ENCODE results near the gene ABHD8.
"Not testable (repeated sequence)": the region's sequence is repeated elsewhere in the genome, so short reads cannot be mapped to it uniquely, and the experiment has no call there.

ABHD8 gene

DNA sequence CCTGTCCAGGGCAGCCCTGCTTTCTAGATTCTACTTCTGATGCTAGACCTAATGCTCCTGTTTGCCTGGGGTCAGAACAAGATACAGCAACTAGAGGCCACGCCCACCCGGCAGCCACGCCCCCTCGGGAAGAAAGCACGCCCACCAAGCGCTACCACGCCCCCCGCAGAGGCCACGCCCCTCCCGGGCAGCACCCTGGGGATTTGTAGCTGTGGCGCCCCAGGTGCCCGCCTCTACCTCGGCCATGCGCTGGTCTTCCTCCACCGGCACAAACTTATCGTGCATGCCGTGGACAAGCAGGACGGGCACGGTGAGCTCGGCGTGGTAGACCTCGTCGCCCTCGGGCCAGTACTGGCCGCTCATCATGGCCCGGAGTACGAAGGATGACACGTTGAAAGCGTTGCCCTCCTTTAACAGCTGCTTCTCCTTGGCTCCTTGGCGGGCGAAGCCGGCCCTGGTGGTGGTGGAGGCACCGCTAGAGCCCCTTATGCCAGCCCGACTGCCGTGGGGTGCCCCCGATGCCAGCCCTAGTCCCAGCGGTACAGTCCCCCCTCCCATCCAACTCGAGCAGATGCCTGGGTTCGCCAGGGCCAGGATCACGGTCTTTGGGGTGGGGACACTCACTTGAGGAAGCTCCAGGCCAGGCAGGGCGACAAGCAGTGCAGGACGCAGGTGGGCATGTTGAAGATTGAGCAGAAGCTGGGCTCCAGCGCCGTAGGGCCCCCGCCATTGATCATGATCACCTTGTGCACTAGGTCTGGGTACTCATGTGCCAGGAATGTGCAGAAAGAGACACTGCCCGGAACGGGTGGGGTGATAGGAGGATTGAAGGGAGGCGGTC, 9.0 kb downstream of the ABHD8 start:
- no peak for DNase-seq

- no peak for DNase-seq
These were observed 9.6 kb downstream of the ABHD8 start for GRCh38 chr19:17293605-17294004.

DNA sequence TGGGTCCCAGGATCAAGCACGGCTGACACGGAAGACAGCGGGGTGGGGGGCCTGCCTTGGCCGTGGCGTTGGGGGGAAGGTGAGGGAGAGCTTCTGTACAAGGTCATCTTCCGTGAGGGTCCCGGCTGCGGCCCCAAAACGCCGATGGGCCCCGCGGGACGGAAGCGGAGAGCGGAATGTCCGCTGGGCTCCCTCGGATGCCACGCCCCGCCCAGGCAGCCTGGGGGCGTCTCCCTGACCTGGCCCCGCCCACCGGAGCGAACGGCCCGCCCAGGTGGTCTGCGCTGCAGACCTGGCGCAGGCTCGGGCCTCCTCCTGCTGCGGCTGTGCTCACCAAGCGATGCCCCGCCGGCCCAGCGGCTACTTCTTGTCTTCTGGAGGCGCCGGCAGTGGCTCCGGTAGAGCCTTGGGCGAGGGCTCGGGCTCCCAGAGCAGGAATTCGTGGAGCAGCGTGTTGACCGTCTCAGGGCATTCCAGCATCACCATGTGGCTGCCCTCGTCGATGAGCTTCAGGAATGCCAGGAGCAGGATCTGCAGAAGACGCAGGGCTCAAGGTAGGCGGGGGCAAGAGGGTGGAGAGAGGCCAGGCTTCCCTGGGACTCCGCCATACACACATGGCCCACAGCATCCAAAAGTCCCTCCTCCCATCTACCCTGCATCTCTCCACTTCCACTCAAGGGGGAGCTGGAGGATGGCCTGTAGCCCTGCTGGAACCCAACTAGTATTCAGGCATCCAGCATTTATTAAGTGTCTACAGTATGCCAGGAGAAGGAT, 10.7 kb downstream of the ABHD8 start:
- DNase-seq: no peak

DNA sequence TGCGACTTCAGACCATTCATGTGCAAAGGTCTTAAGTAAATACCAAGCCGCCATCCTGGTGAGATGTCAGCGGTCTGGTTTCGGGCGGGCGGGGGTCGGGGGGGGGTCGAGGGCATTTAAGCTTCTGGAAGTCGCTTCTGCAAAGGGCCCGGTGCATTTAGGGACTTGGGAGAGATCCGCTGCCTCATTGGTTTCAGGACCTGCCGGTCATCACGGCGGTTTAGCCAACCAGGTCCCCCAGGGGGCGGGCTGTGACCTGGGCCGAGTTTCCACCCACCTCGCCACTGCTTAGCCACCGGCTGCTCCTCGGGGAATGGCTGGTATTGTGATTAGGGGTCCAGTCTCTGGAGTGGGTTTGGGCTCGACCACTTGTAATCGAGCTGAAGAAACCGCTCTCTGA, 13.7 kb downstream of the ABHD8 start:
- no peak for DNase-seq

DNA sequence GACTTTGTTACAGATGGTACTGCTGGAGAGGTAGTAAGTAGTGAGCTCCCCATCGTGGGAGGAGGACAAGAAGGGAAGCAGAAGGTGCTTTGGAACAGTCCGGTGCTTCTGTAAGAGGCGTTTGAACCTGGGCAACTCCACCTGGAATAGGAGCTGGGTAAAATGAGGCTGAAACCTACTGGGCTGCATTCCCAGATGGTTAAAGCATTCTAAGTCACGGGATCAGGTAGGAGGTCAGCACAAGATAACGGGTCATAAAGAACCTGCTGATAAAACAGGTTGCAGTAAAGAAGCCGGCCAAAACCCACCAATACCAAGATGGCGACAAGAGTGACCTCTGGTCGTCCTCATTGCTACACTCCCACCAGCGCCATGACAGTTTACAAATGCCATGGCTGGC, 16.5 kb downstream of the ABHD8 start:
- no peak for DNase-seq

GRCh38 chr19:17286263-17286662, 17.0 kb downstream of the ABHD8 start:
- DNase-seq: no peak

DNA sequence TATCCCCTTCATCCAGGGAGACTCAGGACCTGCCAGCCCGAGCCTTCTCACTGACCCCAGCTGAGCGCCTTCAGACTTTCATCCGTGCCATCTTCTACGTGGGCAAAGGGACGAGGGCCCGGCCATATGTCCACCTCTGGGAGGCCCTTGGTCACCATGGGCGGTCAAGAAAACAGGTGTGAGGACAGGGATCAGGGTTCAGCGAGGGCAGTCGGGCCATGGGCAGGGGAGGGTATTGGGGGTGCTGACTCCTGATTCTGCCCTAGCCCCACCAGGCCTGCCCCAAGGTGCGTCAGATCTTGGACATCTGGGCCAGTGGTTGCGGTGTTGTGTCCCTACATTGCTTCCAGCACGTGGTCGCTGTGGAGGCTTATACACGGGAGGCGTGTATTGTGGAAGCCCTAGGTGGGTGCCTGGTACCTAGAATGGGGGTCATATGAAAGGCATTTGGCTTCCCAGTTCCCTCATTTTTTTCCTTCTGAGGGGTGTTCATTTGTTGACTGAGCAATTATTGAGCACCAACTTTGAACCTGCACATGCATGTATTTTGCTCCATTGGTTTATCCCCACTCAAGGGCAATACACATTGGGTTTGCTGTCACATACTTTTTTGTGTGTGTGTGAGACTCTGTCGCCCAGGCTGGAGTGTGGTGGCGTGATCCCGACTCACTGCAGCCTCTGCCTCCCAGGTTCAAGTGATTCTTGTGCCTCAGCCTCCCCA, 17.6 kb downstream of the ABHD8 start:
- DNase-seq: no peak

DNA sequence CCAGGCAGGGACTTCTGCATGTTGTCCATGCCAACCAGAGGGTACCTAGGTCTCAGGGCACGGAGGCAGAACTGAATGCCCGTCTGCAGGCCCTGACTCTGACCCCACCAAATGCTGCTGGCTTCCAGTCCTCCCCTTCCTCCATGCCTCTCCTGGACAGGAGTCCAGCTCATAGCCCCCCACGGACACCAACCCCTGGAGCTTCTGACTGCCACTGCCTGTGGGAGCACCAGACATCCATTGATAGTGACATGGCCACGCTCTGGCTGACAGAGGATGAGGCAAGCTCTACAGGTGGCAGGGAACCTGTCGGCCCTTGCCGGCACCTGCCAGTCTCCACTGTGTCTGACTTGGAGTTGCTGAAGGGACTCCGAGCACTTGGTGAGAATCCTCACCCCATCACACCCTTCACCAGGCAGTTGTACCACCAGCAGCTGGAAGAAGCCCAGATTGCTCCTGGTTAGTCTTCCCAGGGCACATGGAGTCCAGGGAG, 19.7 kb downstream of the ABHD8 start:
- no peak for DNase-seq

DNA sequence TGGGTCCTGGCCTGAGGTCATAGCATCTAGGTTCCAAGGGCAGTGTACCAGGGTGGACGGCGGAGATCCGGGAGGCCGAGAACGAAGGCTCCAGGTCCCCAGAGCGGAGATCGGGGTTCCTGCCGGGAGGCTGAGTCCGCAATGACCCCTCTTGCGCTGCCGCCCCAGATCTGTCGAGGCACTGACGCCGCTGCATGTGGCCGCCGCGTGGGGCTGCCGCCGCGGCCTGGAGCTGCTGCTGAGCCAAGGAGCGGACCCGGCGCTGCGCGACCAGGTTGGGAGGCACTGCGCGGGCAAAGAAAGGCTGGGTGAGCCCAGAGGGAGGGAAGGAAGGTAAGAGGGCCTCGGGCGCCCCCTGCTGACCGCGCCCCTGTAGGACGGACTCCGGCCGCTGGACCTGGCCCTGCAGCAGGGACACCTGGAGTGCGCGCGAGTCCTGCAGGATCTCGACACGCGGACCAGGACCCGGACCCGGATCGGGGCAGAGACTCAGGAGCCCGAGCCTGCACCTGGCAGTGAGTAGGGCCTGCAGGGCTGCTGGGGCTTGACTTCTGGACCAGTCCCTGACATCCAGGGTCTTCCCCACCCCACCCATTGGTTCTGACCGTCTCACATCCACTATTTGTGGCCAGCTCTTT, 20.6 kb downstream of the ABHD8 start:
- peak; percentile 43 for DNase-seq

DNA sequence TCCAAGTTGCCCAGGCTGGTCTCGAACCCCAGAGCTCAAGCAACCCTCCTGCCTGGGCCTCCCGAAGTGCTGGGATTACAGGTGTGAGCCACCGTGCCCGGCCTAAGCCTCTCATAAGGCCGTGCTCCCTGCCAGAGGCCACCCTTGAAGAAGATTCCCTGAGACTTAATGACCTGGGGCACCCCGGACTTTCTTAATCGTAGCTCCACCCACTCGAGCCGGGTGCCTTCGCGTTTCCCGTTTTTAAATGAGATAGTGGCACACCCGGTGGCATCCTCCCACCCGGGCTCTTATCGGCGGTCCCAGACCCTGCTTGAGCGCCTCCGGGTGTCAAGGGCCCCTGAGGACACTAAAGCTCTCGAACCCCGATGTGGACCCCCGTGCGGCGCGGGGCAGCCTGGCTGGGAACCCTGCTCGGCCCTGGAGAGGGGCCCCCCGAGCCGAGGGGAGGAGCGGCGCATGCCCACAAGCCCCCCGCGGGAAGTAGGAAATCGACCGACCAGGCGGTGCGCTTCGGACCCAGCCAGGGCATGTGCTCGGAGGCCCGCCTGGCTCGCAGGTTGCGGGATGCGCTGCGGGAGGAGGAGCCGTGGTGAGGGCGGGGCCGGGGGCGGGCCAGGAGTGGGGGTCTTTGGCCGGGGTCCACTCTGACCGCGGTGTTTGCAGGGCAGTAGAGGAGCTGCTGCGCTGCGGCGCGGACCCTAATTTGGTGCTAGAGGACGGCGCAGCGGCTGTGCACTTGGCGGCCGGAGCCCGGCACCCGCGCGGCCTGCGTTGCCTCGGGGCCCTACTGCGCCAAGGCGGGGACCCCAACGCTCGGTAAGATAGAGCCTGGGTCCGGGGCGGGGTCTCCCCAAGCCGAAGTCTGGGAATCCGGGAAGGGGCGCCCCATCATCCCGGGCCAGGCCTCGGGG, 21.6 kb downstream of the ABHD8 start, which contains the start of gene ANKLE1:
ANKLE1 (plus strand) TSS at position 511 of the 914 bp plus-strand sequence; CDS start at position 531, 20 bp downstream.
- no peak for DNase-seq

GRCh38 chr19:17279436-17279835, 23.8 kb downstream of the ABHD8 start:
- no peak for DNase-seq

DNA sequence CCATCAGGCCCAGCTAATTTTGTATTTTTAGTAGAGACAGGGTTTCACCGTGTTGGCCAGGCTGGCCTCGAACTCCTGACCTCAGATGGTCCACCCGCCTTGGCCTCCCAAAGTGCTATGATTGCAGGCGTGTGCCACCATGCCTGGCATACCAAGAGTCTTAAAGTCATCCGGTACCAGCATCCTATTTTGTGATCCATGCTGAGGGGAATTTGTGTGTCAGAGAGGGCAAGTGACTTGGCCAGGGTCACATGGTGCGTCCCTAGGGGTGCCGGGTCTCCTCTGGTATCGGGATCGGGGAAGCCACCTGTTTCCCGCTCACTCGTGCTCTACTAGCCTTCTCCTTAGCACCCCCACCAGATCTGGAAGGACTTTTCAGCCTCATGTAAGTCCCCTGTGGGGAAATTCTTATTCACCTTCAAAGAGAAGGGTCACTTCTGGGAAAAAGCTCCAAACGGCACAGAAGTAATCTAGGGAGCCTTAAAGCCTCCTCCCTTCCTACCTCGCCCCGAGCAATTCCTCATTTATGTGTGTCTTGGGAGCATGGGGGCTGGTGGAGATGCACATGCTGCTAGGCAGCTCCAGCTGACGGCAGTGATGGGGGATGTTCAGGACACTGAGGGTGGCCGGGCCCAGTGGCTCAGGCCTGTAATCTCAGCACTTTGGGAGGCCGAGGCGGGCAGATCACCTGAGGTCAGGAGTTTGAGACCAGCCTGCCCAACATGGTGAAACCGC, 27.6 kb downstream of the ABHD8 start:
- DNase-seq: no peak

- not testable (repeated sequence) for DNase-seq
These were observed 28.3 kb downstream of the ABHD8 start for GRCh38 chr19:17274892-17275291.

DNA sequence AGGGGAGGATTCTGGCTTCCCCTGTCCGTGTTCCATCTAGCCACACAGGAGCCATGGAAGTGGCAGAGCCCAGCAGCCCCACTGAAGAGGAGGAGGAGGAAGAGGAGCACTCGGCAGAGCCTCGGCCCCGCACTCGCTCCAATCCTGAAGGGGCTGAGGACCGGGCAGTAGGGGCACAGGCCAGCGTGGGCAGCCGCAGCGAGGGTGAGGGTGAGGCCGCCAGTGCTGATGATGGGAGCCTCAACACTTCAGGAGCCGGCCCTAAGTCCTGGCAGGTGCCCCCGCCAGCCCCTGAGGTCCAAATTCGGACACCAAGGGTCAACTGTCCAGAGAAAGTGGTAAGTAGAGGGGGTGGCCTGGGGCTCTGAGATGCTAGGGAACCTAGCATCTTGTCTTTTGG, 34.5 kb downstream of the ABHD8 start:
- no peak for DNase-seq

- peak; percentile 100 for DNase-seq
These were observed 36.0 kb downstream of the ABHD8 start, which contains the start of gene BABAM1 for GRCh38 chr19:17266975-17267788. BABAM1 (plus strand) TSS chr19:17267443; CDS start chr19:17268807, 1,364 bp downstream.

GRCh38 chr19:17266589-17266974, 36.6 kb downstream of the ABHD8 start:
- no peak for DNase-seq

GRCh38 chr19:17266026-17266425, 37.2 kb downstream of the ABHD8 start:
- DNase-seq: no peak

GRCh38 chr19:17264641-17264979, 38.6 kb downstream of the ABHD8 start, which contains the start of gene USHBP1:
USHBP1 (minus strand) TSS chr19:17264745; CDS start chr19:17264299, 446 bp downstream.
- no peak for DNase-seq

- no peak for DNase-seq
These were observed 39.2 kb downstream of the ABHD8 start for GRCh38 chr19:17263712-17264640.
